Activated naive CD8-positive, alpha-beta T cell treated with anti-CD3 and anti-CD28 coated beads, Interleukin-2, amount 50 U/mL, for 24 hours (primary cell): ENCODE measurements around the gene RGS6.

Experiments used
- ATAC-seq: fragments of 150-1000 bp; cut with Tn5 transposase; one replicate; pipeline ENCODE4 v1.10.0; 2021
- DNase-seq: peaks from one replicate; pipeline ENCODE4 v3.0.0; 2021
- H3K27ac Mint-ChIP-seq: one replicate; pipeline ENCODE4 v1.8.0; 2021; ENCODE audit warnings: mild to moderate bottlenecking, mixed read lengths
- H3K27me3 Mint-ChIP-seq: one replicate; pipeline ENCODE4 v1.8.0; 2021; ENCODE audit warnings: mixed read lengths
- H3K36me3 Mint-ChIP-seq: one replicate; pipeline ENCODE4 v1.8.0; 2021; ENCODE audit warnings: low read depth, mixed read lengths
- H3K4me1 Mint-ChIP-seq: one replicate; pipeline ENCODE4 v1.8.0; 2021; ENCODE audit warnings: mixed read lengths
- H3K4me3 Mint-ChIP-seq: one replicate; pipeline ENCODE4 v1.8.0; 2021; ENCODE audit warnings: mild to moderate bottlenecking, moderate library complexity, mixed read lengths
- H3K9me3 Mint-ChIP-seq: one replicate; pipeline ENCODE4 v1.8.0; 2021; ENCODE audit warnings: mixed read lengths

The RGS6 gene

DNA sequence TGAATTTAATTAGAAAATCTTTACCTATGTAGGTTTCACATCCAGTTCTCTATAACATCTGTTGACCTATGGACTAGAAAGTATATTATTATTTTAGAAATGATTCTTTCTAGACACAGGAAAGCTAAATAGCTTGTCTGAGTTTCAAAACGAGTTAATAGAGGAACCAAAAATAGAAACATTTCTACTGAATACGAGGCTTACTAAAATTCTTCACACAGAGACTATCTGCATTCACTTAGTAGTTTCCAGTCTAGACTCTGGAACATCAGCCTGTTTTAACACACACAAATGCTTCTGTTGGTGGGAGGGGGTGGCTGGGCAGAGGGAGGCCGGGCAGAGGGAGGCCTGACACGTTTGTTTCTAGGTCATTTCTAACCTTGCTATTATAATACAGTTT, 29.7 kb downstream of the RGS6 start:
- no peaks in the 10 kb centered on the region for H3K36me3 Mint-ChIP-seq
- peaks cover 7% of the 10 kb centered on the region for H3K4me1 Mint-ChIP-seq
- DNase-seq: no peak
- peaks cover 21% of the 10 kb centered on the region for H3K27me3 Mint-ChIP-seq
- H3K9me3 Mint-ChIP-seq: no peaks in the 10 kb centered on the region
- H3K4me3 Mint-ChIP-seq: no peak overlapping the region
- H3K27ac Mint-ChIP-seq: no peak overlapping the region
- no peak for ATAC-seq

DNA sequence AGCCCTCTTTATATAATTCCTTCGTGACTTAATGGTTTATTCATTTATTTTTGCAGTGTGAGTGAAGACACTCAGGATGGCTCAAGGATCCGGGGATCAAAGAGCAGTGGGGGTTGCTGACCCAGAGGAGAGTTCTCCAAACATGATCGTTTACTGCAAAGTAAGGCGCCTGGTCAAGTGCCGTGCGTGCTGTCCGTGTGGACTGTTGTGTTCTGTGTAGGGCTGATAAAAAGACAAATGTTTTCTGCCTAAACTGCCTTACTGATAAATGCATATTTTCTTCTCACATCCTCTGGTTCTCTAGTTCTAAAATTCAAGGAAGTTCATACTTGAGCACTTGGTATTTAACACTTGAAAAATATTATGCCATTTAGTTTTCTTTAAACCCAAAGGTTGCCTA, 32.5 kb downstream of the RGS6 start:
- Mint-ChIP-seq H3K36me3 (no peaks in the 10 kb centered on the region), H3K4me3 (no peak overlapping the region), H3K9me3 (peaks cover 13% of the 10 kb centered on the region), H3K27ac (no peak overlapping the region), H3K4me1 (peaks cover 18% of the 10 kb centered on the region), H3K27me3 (peaks cover 28% of the 10 kb centered on the region)
- ATAC-seq (no peak), DNase-seq (no peak)

DNA sequence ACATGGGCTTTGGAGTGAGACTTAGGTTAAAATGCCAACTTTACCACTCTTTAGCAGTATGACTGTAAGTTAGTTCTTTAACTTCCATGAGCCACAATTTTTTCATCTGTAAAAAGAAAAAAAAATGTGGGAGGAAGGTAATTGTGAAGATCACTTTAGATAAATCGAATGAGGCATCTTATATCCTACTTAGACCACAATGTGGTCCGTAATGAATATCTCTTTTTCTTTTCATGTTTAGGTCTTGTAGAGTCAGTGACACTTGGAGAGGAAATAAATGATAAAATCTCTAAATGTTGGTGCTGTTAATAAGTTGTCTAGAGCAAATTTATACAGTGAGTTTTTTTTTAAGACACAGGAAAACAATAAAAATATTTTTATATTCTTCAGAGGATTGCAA, 34.3 kb downstream of the RGS6 start:
- Mint-ChIP-seq H3K4me3 (no peak overlapping the region), H3K9me3 (peaks cover 18% of the 10 kb centered on the region), H3K27ac (no peak overlapping the region), H3K36me3 (no peaks in the 10 kb centered on the region), H3K27me3 (peaks cover 34% of the 10 kb centered on the region), H3K4me1 (peaks cover 18% of the 10 kb centered on the region)
- ATAC-seq (peak; percentile 42), DNase-seq (no peak)

DNA sequence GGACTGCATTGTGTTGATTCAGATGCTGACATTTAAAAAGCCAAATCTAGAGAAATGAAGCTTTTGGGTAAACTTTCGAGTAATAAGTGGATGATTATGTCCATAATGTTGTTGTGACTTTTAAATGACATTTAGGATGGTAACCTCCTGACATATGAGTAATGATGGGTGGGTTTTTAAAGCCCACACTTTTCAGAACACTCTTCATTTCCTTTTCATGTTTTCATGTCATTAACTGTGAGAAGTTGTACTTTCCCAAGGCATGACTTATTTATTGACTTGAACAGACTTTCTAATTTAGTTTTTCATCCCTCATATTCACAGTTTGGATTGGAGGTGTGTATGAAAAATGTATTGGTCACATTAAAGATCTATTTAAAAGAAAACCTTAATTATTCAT, 35.5 kb downstream of the RGS6 start:
- ATAC-seq (peak; percentile 89), DNase-seq (no peak)
- H3K9me3 Mint-ChIP-seq: peaks cover 18% of the 10 kb centered on the region
- H3K4me3 Mint-ChIP-seq: peak overlapping the region; percentile 66
- H3K4me1 Mint-ChIP-seq: peaks cover 18% of the 10 kb centered on the region
- peaks cover 38% of the 10 kb centered on the region for H3K27me3 Mint-ChIP-seq
- H3K36me3 Mint-ChIP-seq: no peaks in the 10 kb centered on the region
- peak overlapping the region; percentile 85 for H3K27ac Mint-ChIP-seq

- DNase-seq (no peak), ATAC-seq (no peak)
- H3K27me3 Mint-ChIP-seq: peaks cover 34% of the 10 kb centered on the region
- H3K4me3 Mint-ChIP-seq: no peak overlapping the region
- peaks cover 18% of the 10 kb centered on the region for H3K4me1 Mint-ChIP-seq
- H3K9me3 Mint-ChIP-seq: peaks cover 18% of the 10 kb centered on the region
- no peak overlapping the region for H3K27ac Mint-ChIP-seq
- no peaks in the 10 kb centered on the region for H3K36me3 Mint-ChIP-seq
Measured at GRCh38 chr14:71970272-71970671, 38.0 kb downstream of the RGS6 start.

- H3K27ac Mint-ChIP-seq: no peak overlapping the region
- H3K27me3 Mint-ChIP-seq: peaks cover 13% of the 10 kb centered on the region
- H3K36me3 Mint-ChIP-seq: no peaks in the 10 kb centered on the region
- no peak for ATAC-seq
- no peak for DNase-seq
- H3K9me3 Mint-ChIP-seq: peaks cover 4% of the 10 kb centered on the region
- no peak overlapping the region for H3K4me3 Mint-ChIP-seq
- H3K4me1 Mint-ChIP-seq: no peaks in the 10 kb centered on the region
Measured at GRCh38 chr14:71985538-71986189, 53.4 kb downstream of the RGS6 start.

DNA sequence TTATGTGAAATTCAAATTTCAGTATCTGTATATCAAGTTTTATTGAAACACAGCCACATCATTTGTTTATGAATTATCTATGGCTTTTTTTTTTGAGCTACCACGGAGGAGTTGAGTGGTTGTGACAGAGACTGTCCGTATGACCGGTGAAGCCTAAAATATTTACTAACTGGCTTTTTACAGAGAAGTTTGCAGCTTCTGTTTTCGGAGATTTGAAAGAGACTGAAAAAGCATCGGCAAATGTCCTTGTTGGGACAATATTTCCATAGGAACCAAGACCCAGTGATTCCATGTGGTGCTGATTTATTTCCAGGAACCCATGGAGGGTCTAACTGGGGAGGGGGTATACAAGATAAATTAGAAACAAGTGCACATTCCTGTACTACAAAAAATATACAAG, 56.2 kb downstream of the RGS6 start:
- Mint-ChIP-seq H3K36me3 (no peaks in the 10 kb centered on the region), H3K4me3 (no peak overlapping the region), H3K27me3 (peaks cover 3% of the 10 kb centered on the region), H3K4me1 (no peaks in the 10 kb centered on the region), H3K27ac (no peak overlapping the region), H3K9me3 (no peaks in the 10 kb centered on the region)
- ATAC-seq (no peak), DNase-seq (no peak)

GRCh38 chr14:71988939-71989338, 56.7 kb downstream of the RGS6 start:
- Mint-ChIP-seq H3K4me1 (no peaks in the 10 kb centered on the region), H3K4me3 (no peak overlapping the region), H3K27me3 (peaks cover 2% of the 10 kb centered on the region), H3K27ac (no peak overlapping the region), H3K36me3 (no peaks in the 10 kb centered on the region), H3K9me3 (no peaks in the 10 kb centered on the region)
- DNase-seq (no peak), ATAC-seq (no peak)

GRCh38 chr14:71994416-71994815, 62.2 kb downstream of the RGS6 start:
- H3K4me3 Mint-ChIP-seq: no peak overlapping the region
- DNase-seq (no peak), ATAC-seq (no peak)
- H3K27ac Mint-ChIP-seq: no peak overlapping the region
- no peaks in the 10 kb centered on the region for H3K4me1 Mint-ChIP-seq
- H3K9me3 Mint-ChIP-seq: peaks cover 4% of the 10 kb centered on the region
- no peaks in the 10 kb centered on the region for H3K36me3 Mint-ChIP-seq
- peaks cover 4% of the 10 kb centered on the region for H3K27me3 Mint-ChIP-seq

- peaks cover 11% of the 10 kb centered on the region for H3K27me3 Mint-ChIP-seq
- H3K4me3 Mint-ChIP-seq: no peak overlapping the region
- no peaks in the 10 kb centered on the region for H3K36me3 Mint-ChIP-seq
- DNase-seq: no peak
- H3K27ac Mint-ChIP-seq: no peak overlapping the region
- H3K9me3 Mint-ChIP-seq: peaks cover 6% of the 10 kb centered on the region
- ATAC-seq: no peak
- no peaks in the 10 kb centered on the region for H3K4me1 Mint-ChIP-seq
Measured at GRCh38 chr14:71995741-71996140, 63.5 kb downstream of the RGS6 start.

DNA sequence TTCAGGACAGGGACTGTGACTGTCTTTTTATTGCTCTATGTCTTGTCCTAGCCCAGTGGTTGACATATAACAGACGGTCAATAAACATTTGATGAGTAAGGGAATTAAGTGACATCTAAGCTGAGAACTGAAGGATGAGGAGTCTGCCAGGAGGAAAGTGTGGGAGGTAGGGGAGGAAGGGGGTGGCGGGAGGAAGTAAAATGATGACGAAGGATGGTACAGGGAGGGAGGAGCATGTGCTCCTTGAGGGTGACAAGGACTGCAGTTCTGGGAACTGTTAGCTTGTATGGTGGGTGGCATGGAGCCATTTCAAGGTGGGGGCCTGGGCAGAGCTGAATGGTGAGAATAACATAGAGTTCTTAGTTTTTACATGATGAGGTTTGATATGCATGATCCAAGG, 64.4 kb downstream of the RGS6 start:
- peaks cover 11% of the 10 kb centered on the region for H3K27me3 Mint-ChIP-seq
- DNase-seq: no peak
- no peak overlapping the region for H3K4me3 Mint-ChIP-seq
- peaks cover 6% of the 10 kb centered on the region for H3K9me3 Mint-ChIP-seq
- no peaks in the 10 kb centered on the region for H3K4me1 Mint-ChIP-seq
- peak; percentile 20 for ATAC-seq
- H3K36me3 Mint-ChIP-seq: no peaks in the 10 kb centered on the region
- no peak overlapping the region for H3K27ac Mint-ChIP-seq

DNA sequence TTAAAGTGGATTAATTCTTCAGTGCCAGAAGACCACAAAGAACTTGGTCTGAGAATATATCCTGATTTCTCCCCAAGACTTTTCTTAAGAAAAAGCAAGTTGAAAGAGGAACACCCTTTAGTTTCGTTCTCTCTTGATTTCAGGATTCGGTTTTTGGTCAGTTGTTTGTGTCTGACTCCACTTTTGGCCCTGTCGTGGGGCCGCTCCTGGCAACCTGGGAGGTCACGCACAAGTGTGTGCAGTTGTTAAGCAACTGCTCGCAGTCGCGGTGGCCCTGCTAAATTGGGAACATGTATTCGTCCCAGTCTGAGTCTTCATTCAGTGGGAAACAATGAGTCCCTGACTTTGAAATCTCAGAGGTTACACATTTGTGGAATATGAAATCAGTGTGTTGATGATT, 68.7 kb downstream of the RGS6 start:
- Mint-ChIP-seq H3K27ac (no peak overlapping the region), H3K4me1 (no peaks in the 10 kb centered on the region), H3K27me3 (peaks cover 7% of the 10 kb centered on the region), H3K36me3 (no peaks in the 10 kb centered on the region), H3K9me3 (peaks cover 6% of the 10 kb centered on the region), H3K4me3 (no peak overlapping the region)
- DNase-seq (no peak), ATAC-seq (no peak)

DNA sequence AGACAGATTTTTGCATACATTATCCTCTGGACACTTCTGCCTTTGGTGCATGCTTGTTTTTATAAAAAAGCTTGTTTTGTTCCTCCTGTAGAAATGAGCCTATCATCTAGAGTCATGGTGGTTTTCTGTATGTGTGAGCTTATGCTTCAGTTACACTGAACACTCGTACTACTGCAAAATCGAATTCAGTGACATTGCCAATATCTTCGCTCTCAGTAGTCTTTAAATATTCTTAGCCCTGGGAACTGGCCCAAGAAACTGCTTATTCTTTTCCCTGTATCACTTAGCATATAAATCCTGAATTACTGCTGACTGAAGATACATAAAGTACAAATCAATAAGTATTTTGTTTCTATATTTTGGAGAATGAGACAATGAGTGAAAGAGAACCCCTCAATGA, 70.5 kb downstream of the RGS6 start:
- Mint-ChIP-seq H3K4me3 (no peak overlapping the region), H3K27me3 (peaks cover 7% of the 10 kb centered on the region), H3K9me3 (peaks cover 6% of the 10 kb centered on the region), H3K36me3 (no peaks in the 10 kb centered on the region), H3K4me1 (no peaks in the 10 kb centered on the region), H3K27ac (no peak overlapping the region)
- no peak for DNase-seq
- no peak for ATAC-seq

- Mint-ChIP-seq H3K9me3 (no peaks in the 10 kb centered on the region), H3K36me3 (no peaks in the 10 kb centered on the region), H3K4me3 (no peak overlapping the region), H3K27me3 (peaks cover 3% of the 10 kb centered on the region), H3K27ac (no peak overlapping the region), H3K4me1 (no peaks in the 10 kb centered on the region)
- no peak for ATAC-seq
- no peak for DNase-seq
Measured at GRCh38 chr14:72008666-72009065, 76.4 kb downstream of the RGS6 start.

- Mint-ChIP-seq H3K4me3 (no peak overlapping the region), H3K4me1 (no peaks in the 10 kb centered on the region), H3K36me3 (no peaks in the 10 kb centered on the region), H3K27ac (no peak overlapping the region), H3K27me3 (peaks cover 8% of the 10 kb centered on the region), H3K9me3 (no peaks in the 10 kb centered on the region)
- DNase-seq (no peak), ATAC-seq (no peak)
Measured at GRCh38 chr14:72010474-72010873, 78.2 kb downstream of the RGS6 start.

GRCh38 chr14:72013721-72014345, 81.6 kb downstream of the RGS6 start:
- H3K27ac Mint-ChIP-seq: no peak overlapping the region
- H3K9me3 Mint-ChIP-seq: no peaks in the 10 kb centered on the region
- H3K4me3 Mint-ChIP-seq: no peak overlapping the region
- no peaks in the 10 kb centered on the region for H3K36me3 Mint-ChIP-seq
- ATAC-seq: no peak
- no peak for DNase-seq
- H3K4me1 Mint-ChIP-seq: no peaks in the 10 kb centered on the region
- peaks cover 13% of the 10 kb centered on the region for H3K27me3 Mint-ChIP-seq
